Sigmoid colon (tissue), 7 donors: ENCODE measurements around the gene ZNF891. TPM values are rescaled to one million over a fixed set of nuclear protein-coding genes. Genes with fewer than 3 reads are reported as not detected.

Source experiments
- DNase-seq: peaks from one replicate; pipeline ENCODE4 v3.0.0-alpha.2; 2019
- H3K27ac ChIP-seq, 4 donors: fragments of 200-600 bp; sonication (generic); one replicate each; pipeline ENCODE4 v1.5.1; 2016 to 2019; ENCODE audit warnings: mild to moderate bottlenecking in 1 of 4
- H3K27me3 ChIP-seq, 3 donors: fragments of 200-600 bp; sonication (generic); one replicate each; pipeline ENCODE4 v1.5.1; 2019; ENCODE audit warnings: mild to moderate bottlenecking in 1 of 3
- H3K36me3 ChIP-seq, 4 donors: fragments of 200-600 bp; sonication (generic); one replicate each; pipeline ENCODE4 v1.5.1; 2016 to 2019
- H3K4me1 ChIP-seq, 4 donors: fragments of 200-600 bp; sonication (generic); one replicate each; pipeline ENCODE4 v1.5.1; 2017 to 2019
- H3K4me3 ChIP-seq, 4 donors: fragments of 200-600 bp; sonication (generic); one replicate each; pipeline ENCODE4 v1.5.1; 2017 to 2019; ENCODE audit warnings: mild to moderate bottlenecking in 2 of 4, moderate library complexity in 1 of 4
- H3K9me3 ChIP-seq, 4 donors: fragments of 200-600 bp in 3 of 4; sonication (generic) in 3 of 4; one replicate each; pipeline versions ENCODE4 v1.5.1 to v1.6.1; 2013 to 2019
- EP300 ChIP-seq, 4 donors: sonication (generic); formaldehyde crosslinking; IDR thresholded peaks; one replicate each; pipeline ENCODE4 v1.6.1; 2017; ENCODE audit warnings: antibody characterized with exemption in 4 of 4
- POLR2A ChIP-seq, 2 donors: fragments of 450-650 bp; IDR thresholded peaks; one replicate each; pipeline ENCODE4 v1.6.1; 2016; ENCODE audit warnings: antibody characterized with exemption in 2 of 2, mild to moderate bottlenecking in 2 of 2, moderate library complexity in 2 of 2
- POLR2AphosphoS5 ChIP-seq, 4 donors: sonication (generic); formaldehyde crosslinking; IDR thresholded peaks; one replicate each; pipeline ENCODE4 v1.6.1; 2017; ENCODE audit warnings: antibody characterized with exemption in 4 of 4
- WGBS, 2 donors: extraction: QIAGEN DNeasy Blood & Tissue Kit; methylation state at CpG; one replicate each; pipeline ENCODE4 v1.1.7; 2013; 5-methylcytosine and 5-hydroxymethylcytosine counted together
- intact Hi-C: fragments of 100-400 bp; cut with DNase I; formaldehyde crosslinking; loops from one replicate; pipeline ENCODE4 v1.15.1; 2023
- polyA plus RNA-seq, 3 donors: library from polyadenylated mRNA; stranded (reverse); fragments of 200-250 nt; gene quantifications; one replicate each; pipeline ENCODE4 v1.2.3, GENCODE V29; 2013
- total RNA-seq, 4 donors: library from RNA; depleted of rRNA; stranded (reverse); fragments of >200 nt; gene quantifications; one replicate each; pipeline ENCODE4 v1.1.0, GENCODE V29; 2016
- TF ChIP-seq, protein P1 (sequence below), 4 experiments: fragments of 450-650 bp in 3 of 4; fragments of 200-600 bp in 1 of 4; IDR thresholded peaks; one replicate each; pipeline ENCODE4 v1.5.1; 2016 to 2019; ENCODE audit warnings: antibody characterized with exemption in 4 of 4, mild to moderate bottlenecking in 3 of 4, moderate library complexity in 2 of 4
- donor health status: healthy with polysubstance abuse.
- donor health status: Bipolar disorder and iron deficiency.
- donor health status: healthy.

ZNF891 gene
- total and polyA plus RNA-seq, 7 donors: under 0.01 to 6.1 (median 3.1) TPM

DNA sequence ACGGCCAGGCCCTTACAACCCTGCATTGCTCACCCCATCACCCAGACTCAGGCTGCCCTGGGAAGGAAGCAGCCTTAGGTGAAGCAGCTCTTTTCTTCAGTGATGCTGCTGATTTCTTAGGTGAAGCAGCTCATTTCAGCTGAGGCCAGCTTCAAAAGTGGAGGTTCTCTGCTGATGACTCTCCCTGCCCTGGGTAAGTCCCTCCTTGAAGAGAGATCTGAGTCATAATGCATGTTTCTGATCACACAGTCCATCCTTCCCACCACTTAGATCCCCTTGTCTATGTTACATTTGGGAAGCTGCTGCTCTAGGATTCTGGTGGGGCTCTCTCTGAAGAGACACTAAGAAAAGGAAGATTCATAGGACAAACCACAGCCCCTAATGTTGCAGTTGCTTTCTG is 66.5 kb downstream of the ZNF891 start:
- no peak for DNase-seq
- Histone ChIP-seq H3K27me3 (no peaks in the 10 kb centered on the region), H3K4me3 (no peak overlapping the region), H3K4me1 (no peaks in the 10 kb centered on the region), H3K9me3 (peaks cover 56 to 98% (median 85%) of the 10 kb centered on the region in 4 donors), H3K36me3 (peaks cover 0 to 34% (median under 1%) of the 10 kb centered on the region in 4 donors), H3K27ac (no peak overlapping the region)
- 95 to 98% methylated on average over 1 of the region's 1 CpG for WGBS, 2 donors
- intact Hi-C loops: no loop called here
- TF ChIP-seq EP300 (IDR thresholded peaks at IDR 0.05) (no peak), POLR2AphosphoS5 (IDR thresholded peaks at IDR 0.05) (no peak), POLR2A (IDR thresholded peaks at IDR 0.05) (no peak)
- TF ChIP-seq, protein P1, sequence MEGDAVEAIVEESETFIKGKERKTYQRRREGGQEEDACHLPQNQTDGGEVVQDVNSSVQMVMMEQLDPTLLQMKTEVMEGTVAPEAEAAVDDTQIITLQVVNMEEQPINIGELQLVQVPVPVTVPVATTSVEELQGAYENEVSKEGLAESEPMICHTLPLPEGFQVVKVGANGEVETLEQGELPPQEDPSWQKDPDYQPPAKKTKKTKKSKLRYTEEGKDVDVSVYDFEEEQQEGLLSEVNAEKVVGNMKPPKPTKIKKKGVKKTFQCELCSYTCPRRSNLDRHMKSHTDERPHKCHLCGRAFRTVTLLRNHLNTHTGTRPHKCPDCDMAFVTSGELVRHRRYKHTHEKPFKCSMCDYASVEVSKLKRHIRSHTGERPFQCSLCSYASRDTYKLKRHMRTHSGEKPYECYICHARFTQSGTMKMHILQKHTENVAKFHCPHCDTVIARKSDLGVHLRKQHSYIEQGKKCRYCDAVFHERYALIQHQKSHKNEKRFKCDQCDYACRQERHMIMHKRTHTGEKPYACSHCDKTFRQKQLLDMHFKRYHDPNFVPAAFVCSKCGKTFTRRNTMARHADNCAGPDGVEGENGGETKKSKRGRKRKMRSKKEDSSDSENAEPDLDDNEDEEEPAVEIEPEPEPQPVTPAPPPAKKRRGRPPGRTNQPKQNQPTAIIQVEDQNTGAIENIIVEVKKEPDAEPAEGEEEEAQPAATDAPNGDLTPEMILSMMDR (IDR thresholded peaks at IDR 0.05): no peak

DNA sequence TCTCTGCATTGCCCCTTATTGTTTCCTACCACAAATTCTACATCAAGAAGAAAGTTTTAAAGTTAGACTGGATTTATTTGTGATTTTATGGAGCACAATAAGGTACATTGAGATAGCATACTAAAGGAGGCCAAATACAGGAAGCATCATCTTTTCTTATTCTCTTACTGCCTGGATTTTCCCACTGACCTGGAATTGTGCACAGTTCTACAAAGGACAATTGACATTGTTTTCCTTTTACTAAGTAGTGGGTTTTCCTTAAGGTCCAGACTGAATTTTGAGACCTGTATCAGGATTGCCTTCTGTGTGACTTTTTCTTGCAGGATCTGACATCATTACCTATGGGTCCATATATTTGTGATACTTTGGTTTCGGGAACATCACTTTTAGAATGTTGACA is 68.1 kb downstream of the ZNF891 start:
- no peak for TF ChIP-seq POLR2AphosphoS5 (IDR thresholded peaks at IDR 0.05)
- TF ChIP-seq, protein P1 (IDR thresholded peaks at IDR 0.05): no peak
- no peak for TF ChIP-seq POLR2A (IDR thresholded peaks at IDR 0.05)
- DNase-seq: no peak
- peaks cover 63 to 98% (median 87%) of the 10 kb centered on the region in 4 donors for H3K9me3 ChIP-seq
- no peaks in the 10 kb centered on the region for H3K27me3 ChIP-seq
- intact Hi-C loops: no loop called here
- H3K36me3 ChIP-seq: peaks cover 11 to 50% (median 12%) of the 10 kb centered on the region in 4 donors
- no peak overlapping the region for H3K4me3 ChIP-seq
- H3K4me1 ChIP-seq: no peaks in the 10 kb centered on the region
- 95 to 99% methylated on average over 1 of the region's 1 CpG for WGBS, 2 donors
- H3K27ac ChIP-seq: no peak overlapping the region

DNA sequence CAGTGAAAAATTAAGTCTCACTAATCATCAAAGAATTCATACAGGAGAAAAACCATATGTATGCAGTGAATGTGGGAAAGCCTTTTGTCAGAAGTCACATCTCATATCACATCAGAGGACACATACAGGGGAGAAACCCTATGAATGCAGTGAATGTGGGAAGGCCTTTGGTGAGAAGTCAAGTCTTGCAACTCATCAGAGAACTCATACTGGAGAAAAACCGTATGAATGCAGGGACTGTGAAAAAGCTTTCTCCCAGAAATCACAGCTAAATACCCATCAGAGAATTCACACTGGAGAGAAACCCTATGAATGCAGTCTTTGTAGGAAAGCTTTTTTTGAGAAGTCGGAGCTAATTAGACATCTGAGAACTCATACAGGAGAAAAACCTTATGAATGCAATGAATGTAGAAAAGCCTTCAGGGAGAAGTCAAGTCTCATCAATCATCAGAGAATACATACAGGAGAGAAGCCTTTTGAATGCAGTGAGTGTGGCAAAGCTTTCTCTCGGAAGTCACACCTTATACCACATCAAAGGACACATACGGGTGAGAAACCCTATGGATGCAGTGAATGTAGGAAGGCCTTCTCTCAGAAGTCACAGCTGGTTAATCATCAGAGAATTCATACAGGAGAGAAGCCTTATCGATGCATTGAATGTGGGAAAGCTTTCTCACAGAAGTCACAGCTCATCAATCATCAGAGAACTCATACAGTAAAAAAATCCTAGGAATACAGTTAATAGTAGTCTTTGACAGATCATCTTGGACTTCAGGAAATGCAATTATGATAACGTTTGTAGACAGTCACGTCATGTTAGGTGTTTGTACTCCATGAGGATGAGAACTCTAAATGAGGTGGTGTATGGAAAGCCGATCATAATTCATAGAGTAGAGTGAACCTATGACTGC is 71.6 kb downstream of the ZNF891 start:
- 96 to 97% methylated on average over 8 of the region's 8 CpGs for WGBS, 2 donors
- Histone ChIP-seq H3K4me3 (no peak overlapping the region), H3K36me3 (peaks cover 18 to 82% (median 32%) of the 10 kb centered on the region in 4 donors), H3K9me3 (peaks cover 56 to 98% (median 83%) of the 10 kb centered on the region in 4 donors), H3K27ac (no peak overlapping the region), H3K4me1 (no peaks in the 10 kb centered on the region), H3K27me3 (no peaks in the 10 kb centered on the region)
- no peak for DNase-seq
- intact Hi-C loops: no loop called here
- TF ChIP-seq EP300 (IDR thresholded peaks at IDR 0.05): no peak
- TF ChIP-seq, protein P1 (IDR thresholded peaks at IDR 0.05): no peak
- peak in 1 of 4 donors; percentile 2 for TF ChIP-seq POLR2AphosphoS5 (IDR thresholded peaks at IDR 0.05)

DNA sequence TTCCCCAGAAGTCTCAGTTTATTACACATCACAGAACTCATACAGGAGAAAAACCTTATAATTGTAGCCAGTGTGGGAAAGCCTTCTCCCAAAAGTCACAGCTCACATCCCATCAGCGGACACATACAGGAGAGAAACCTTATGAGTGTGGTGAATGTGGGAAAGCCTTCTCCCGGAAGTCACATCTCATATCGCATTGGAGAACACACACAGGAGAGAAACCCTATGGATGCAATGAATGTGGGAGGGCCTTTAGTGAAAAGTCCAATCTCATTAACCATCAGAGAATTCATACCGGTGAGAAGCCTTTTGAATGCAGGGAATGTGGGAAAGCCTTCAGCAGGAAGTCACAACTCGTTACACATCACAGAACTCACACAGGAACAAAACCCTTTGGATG is 72.6 kb downstream of the ZNF891 start:
- no peak for DNase-seq
- no peak for TF ChIP-seq EP300 (IDR thresholded peaks at IDR 0.05)
- TF ChIP-seq POLR2AphosphoS5 (IDR thresholded peaks at IDR 0.05): no peak
- no peak for TF ChIP-seq POLR2A (IDR thresholded peaks at IDR 0.05)
- TF ChIP-seq, protein P1 (IDR thresholded peaks at IDR 0.05): no peak
- no peaks in the 10 kb centered on the region for H3K4me1 ChIP-seq
- no peaks in the 10 kb centered on the region for H3K27me3 ChIP-seq
- H3K9me3 ChIP-seq: peaks cover 53 to 98% (median 84%) of the 10 kb centered on the region in 4 donors
- WGBS, 2 donors: 98 to 99% methylated on average over 5 of the region's 5 CpGs
- H3K4me3 ChIP-seq: no peak overlapping the region
- H3K36me3 ChIP-seq: peaks cover 24 to 86% (median 38%) of the 10 kb centered on the region in 4 donors
- intact Hi-C loops: no loop called here
- no peak overlapping the region for H3K27ac ChIP-seq

Other genes starting within 250 kb of the ZNF891 start
- gene CHFR, start 242.7 kb downstream of the ZNF891 start, total RNA-seq: 10 to 100 TPM; 21.4 to 52.3 (median 30.2) TPM
- 10 to 100 TPM; 18.0 to 38.9 (median 20.3) TPM for gene CHFR, start 242.7 kb downstream of the ZNF891 start, polyA plus RNA-seq
- 10 to 100 TPM in 1 of 4 donors, 1 to 10 TPM in 3; 6.2 to 15.5 (median 8.3) TPM for gene ZNF605, start 174.0 kb downstream of the ZNF891 start, total RNA-seq
- gene ZNF605, start 174.0 kb downstream of the ZNF891 start, polyA plus RNA-seq: 1 to 10 TPM in 2 of 3 donors, under 1 TPM in 1; 0.92 to 4.5 (median 1.2) TPM
- gene ZNF26, start 143.9 kb downstream of the ZNF891 start, total RNA-seq: 10 to 100 TPM in 1 of 4 donors, 1 to 10 TPM in 3; 7.9 to 10.8 (median 9.2) TPM
- 1 to 10 TPM in 2 of 3 donors, under 1 TPM in 1; 0.69 to 5.5 (median 1.8) TPM for gene ZNF26, start 143.9 kb downstream of the ZNF891 start, polyA plus RNA-seq
- 10 to 100 TPM; 28.8 to 32.7 (median 31.4) TPM for gene ZNF84, start 92.8 kb downstream of the ZNF891 start, total RNA-seq
- 1 to 10 TPM in 2 of 3 donors, under 1 TPM in 1; 0.92 to 7.2 (median 2.4) TPM for gene ZNF84, start 92.8 kb downstream of the ZNF891 start, polyA plus RNA-seq
- 10 to 100 TPM; 12.4 to 18.8 (median 15.4) TPM for gene ZNF140, start 49.4 kb downstream of the ZNF891 start, total RNA-seq
- gene ZNF140, start 49.4 kb downstream of the ZNF891 start, polyA plus RNA-seq: 10 to 100 TPM in 2 of 3 donors, 1 to 10 TPM in 1; 7.8 to 14.8 (median 12.9) TPM
- 10 to 100 TPM; 10.5 to 22.8 (median 13.1) TPM for gene ZNF10, start 353 bp upstream of the ZNF891 start, total RNA-seq
- gene ZNF10, start 353 bp upstream of the ZNF891 start, polyA plus RNA-seq: 1 to 10 TPM in 2 of 3 donors, under 1 TPM in 1; 0.46 to 3.0 (median 1.2) TPM
- 10 to 100 TPM; 12.8 to 21.9 (median 19.5) TPM for gene ZNF268, start 51.2 kb upstream of the ZNF891 start, total RNA-seq
- gene ZNF268, start 51.2 kb upstream of the ZNF891 start, polyA plus RNA-seq: 1 to 10 TPM; 2.8 to 6.9 (median 5.4) TPM
- gene ANHX, start 105.6 kb upstream of the ZNF891 start, total RNA-seq: not detected
- not detected for gene ANHX, start 105.6 kb upstream of the ZNF891 start, polyA plus RNA-seq